DND-41 (cell line): ENCODE measurements around the gene ST6GALNAC3.
"Not testable (repeated sequence)": the region's sequence is repeated elsewhere in the genome, so short reads cannot be mapped to it uniquely, and the experiment has no call there.

Source experiments
- CTCF ChIP-seq: IDR thresholded peaks from 2 replicates; pipeline ENCODE4 v1.5.1; 2012; ENCODE audit warnings: borderline replicate concordance, low read length, moderate library complexity, mild to moderate bottlenecking; ENCODE audit not compliant: poor library complexity, severe bottlenecking; ENCODE audit errors: extremely low read depth
- EZH2 ChIP-seq: IDR thresholded peaks from 3 replicates; pipeline ENCODE4 v1.6.1; 2012; ENCODE audit warnings: borderline replicate concordance, low read depth, mild to moderate bottlenecking, moderate library complexity, low read length, inconsistent platforms; ENCODE audit not compliant: severe bottlenecking

- not testable (repeated sequence) for TF ChIP-seq CTCF, EZH2
These were observed 37.8 kb downstream of the ST6GALNAC3 start for GRCh38 chr1:76112321-76112720.
